HCT116 (cell line): ENCODE data around the gene ATG5. TPM values are rescaled to one million over a fixed set of nuclear protein-coding genes. Genes with fewer than 3 reads are reported as not detected.

ENCODE experiments used
- ATAC-seq: fragments of 200-7000 bp; cut with Tn5 transposase; 2 replicates; pipeline ENCODE4 v1.9.1; 2020; ENCODE audit warnings: mild to moderate bottlenecking, moderate library complexity
- BruUV-seq: library from RNA; stranded (reverse); fragments of 400-500 nt; replicated peaks from 2 replicates; lab custom pipeline; 2021; lab: Mats Ljungman, UMichigan
- CTCF ChIA-PET: fragments of 300-600 bp; sonication (Branson Sonifier 250); formaldehyde crosslinking; loops from one replicate; lab custom pipeline; 2021; ENCODE audit warnings: antibody characterized with exemption; lab: Charles Lee
- POLR2A ChIA-PET: fragments of 300-600, 350-600 bp; sonication (Branson Sonifier 250); formaldehyde crosslinking; loops from one replicate; lab custom pipeline; 2021; ENCODE audit warnings: antibody characterized with exemption; lab: Charles Lee
- RAD21 ChIA-PET, 2 experiments: fragments of 300-600 bp; sonication (Branson Sonifier 250); formaldehyde crosslinking; loops; one replicate each; lab custom pipeline; 2023; ENCODE audit warnings: low total read pairs in 2 of 2; ENCODE audit not compliant: uncharacterized antibody in 2 of 2, unreplicated experiment in 2 of 2, low non-redundant PET in 1 of 2; lab: Charles Lee
- DNase-seq: peaks from one replicate; pipeline ENCODE4 v3.0.0-alpha.2; 2010; ENCODE audit warnings: low read depth, low spot score
- H2AFZ ChIP-seq: fragments of 200-600 bp; shearing (Covaris generic), sonication (generic); 2 replicates; pipeline ENCODE4 v1.6.1; 2017; ENCODE audit warnings: low read depth, mixed run types, mixed read lengths, antibody characterized with exemption, low read length; ENCODE audit not compliant: poor library complexity, severe bottlenecking
- H3K27ac ChIP-seq: 2 replicates; pipeline ENCODE4 v1.5.1; 2012; ENCODE audit warnings: low read depth, low read length
- H3K27me3 ChIP-seq: fragments of 200-600 bp; sonication (generic); 2 replicates; pipeline ENCODE4 v1.6.1; 2016; ENCODE audit warnings: mixed run types, low read length, mixed read lengths; ENCODE audit not compliant: insufficient read depth
- H3K36me3 ChIP-seq, 2 experiments: fragments of 200-500 bp in 1 of 2; fragments of 200-600 bp in 1 of 2; sonication (Bioruptor generic) in 1 of 2; sonication (generic) in 1 of 2; 2 replicates each; pipeline versions ENCODE4 v1.5.1 to v1.6.1; 2014 to 2016; ENCODE audit warnings: low read length in 2 of 2, inconsistent platforms in 1 of 2, mixed read lengths in 1 of 2, mixed run types in 1 of 2; ENCODE audit not compliant: insufficient read depth in 2 of 2, control insufficient read depth in 1 of 2
- H3K4me1 ChIP-seq, 2 experiments: fragments of 200-600 bp in 1 of 2; sonication (generic) in 1 of 2; 2 replicates each; pipeline versions ENCODE4 v1.5.1 to v1.6.1; 2012 to 2017; ENCODE audit warnings: low read length in 2 of 2, inconsistent platforms in 1 of 2, mild to moderate bottlenecking in 1 of 2, mixed read lengths in 1 of 2, mixed run types in 1 of 2, moderate library complexity in 1 of 2; ENCODE audit not compliant: insufficient read depth in 2 of 2, control insufficient read depth in 1 of 2
- H3K4me2 ChIP-seq: fragments of 200-600 bp; sonication (generic); 2 replicates; pipeline ENCODE4 v1.6.1; 2017; ENCODE audit warnings: mixed run types, low read length, mixed read lengths
- H3K4me3 ChIP-seq, 2 experiments: fragments of 200-600 bp in 1 of 2; sonication (generic) in 1 of 2; replicated peaks in 1 of 2; 2 replicates each; pipeline ENCODE4 v1.5.1; 2011 to 2016; ENCODE audit warnings: low read length in 2 of 2, control low read depth in 1 of 2, low read depth in 1 of 2, mild to moderate bottlenecking in 1 of 2, mixed read lengths in 1 of 2, mixed run types in 1 of 2
- H3K79me2 ChIP-seq: fragments of 200-600 bp; sonication (generic); 2 replicates; pipeline ENCODE4 v1.6.1; 2017; ENCODE audit warnings: mild to moderate bottlenecking, mixed run types, low read length, moderate library complexity, mixed read lengths; ENCODE audit not compliant: insufficient read depth
- H3K9ac ChIP-seq: fragments of 200-600 bp; sonication (generic); 2 replicates; pipeline ENCODE4 v1.6.1; 2016; ENCODE audit warnings: low read length, mixed read lengths
- H3K9me2 ChIP-seq: fragments of 200-600 bp; sonication (generic), shearing (Covaris generic); 2 replicates; pipeline ENCODE4 v1.6.1; 2017; ENCODE audit warnings: mixed run types, mild to moderate bottlenecking, moderate library complexity; ENCODE audit not compliant: insufficient read depth
- H3K9me3 ChIP-seq, 2 experiments: fragments of 200-500 bp in 1 of 2; fragments of 200-600 bp in 1 of 2; sonication (Bioruptor generic) in 1 of 2; sonication (generic) in 1 of 2; 2 replicates each; pipeline ENCODE4 v1.6.1; 2014 to 2017; ENCODE audit warnings: low read length in 2 of 2, mixed read lengths in 2 of 2, inconsistent platforms in 1 of 2, low read depth in 1 of 2, mild to moderate bottlenecking in 1 of 2, mixed run types in 1 of 2, moderate library complexity in 1 of 2; ENCODE audit not compliant: control insufficient read depth in 1 of 2, insufficient read depth in 1 of 2
- H4K20me1 ChIP-seq: fragments of 200-600 bp; sonication (generic), shearing (Covaris generic); 2 replicates; pipeline ENCODE4 v1.6.1; 2017; ENCODE audit warnings: mixed run types, mild to moderate bottlenecking, moderate library complexity; ENCODE audit not compliant: insufficient read depth
- CBX3 ChIP-seq: IDR thresholded peaks from 2 replicates; pipeline ENCODE4 v1.6.1; 2012; ENCODE audit warnings: low read depth
- CEBPB ChIP-seq: IDR thresholded peaks from 2 replicates; pipeline ENCODE4 v1.6.1; 2012; ENCODE audit warnings: low read depth
- EGR1 ChIP-seq: IDR thresholded peaks from 2 replicates; pipeline ENCODE4 v1.6.1; 2012; ENCODE audit warnings: low read depth
- ELF1 ChIP-seq: IDR thresholded peaks from 2 replicates; pipeline ENCODE4 v1.6.1; 2012; ENCODE audit warnings: low read depth, borderline replicate concordance
- EZH2 ChIP-seq: fragments of 200-600 bp; sonication (generic); IDR thresholded peaks from 2 replicates; pipeline ENCODE4 v1.6.1; 2017; ENCODE audit warnings: antibody characterized with exemption, mixed run types
- EZH2phosphoT487 ChIP-seq: fragments of 200-600 bp; IDR thresholded peaks from 2 replicates; pipeline ENCODE4 v1.6.1; 2018; ENCODE audit warnings: antibody characterized with exemption, borderline replicate concordance
- FOSL1 ChIP-seq: IDR thresholded peaks from 2 replicates; pipeline ENCODE4 v1.6.1; 2012; ENCODE audit warnings: low read depth
- RAD21 ChIP-seq: IDR thresholded peaks from 2 replicates; pipeline ENCODE4 v1.6.1; 2012; ENCODE audit warnings: low read depth, mild to moderate bottlenecking
- SIN3A ChIP-seq: IDR thresholded peaks from 2 replicates; pipeline ENCODE4 v1.6.1; 2012; ENCODE audit warnings: low read depth
- SRF ChIP-seq: IDR thresholded peaks from 2 replicates; pipeline ENCODE4 v1.6.1; 2012; ENCODE audit warnings: low read depth
- YY1 ChIP-seq: IDR thresholded peaks from 2 replicates; pipeline ENCODE4 v1.6.1; 2011; ENCODE audit warnings: low read length, low read depth, moderate library complexity, mild to moderate bottlenecking; ENCODE audit not compliant: insufficient replicate concordance; ENCODE audit errors: extremely low read depth
- ZNF274 ChIP-seq: fragments of 200-500 bp; sonication (Bioruptor generic); IDR thresholded peaks from 2 replicates; pipeline ENCODE4 v1.6.1; 2014; ENCODE audit warnings: mild to moderate bottlenecking, low read depth, low read length, inconsistent platforms
- intact Hi-C: fragments of 100-400 bp; cut with micrococcal nuclease; formaldehyde crosslinking; loops from 2 replicates; pipeline ENCODE4 v1.10.0; 2022
- total RNA-seq: library from RNA; stranded (reverse); gene quantifications from one replicate; pipeline ENCODE4 v1.2.1, GENCODE V29; 2021; ENCODE audit not compliant: unreplicated experiment
- TF ChIP-seq, protein P1 (sequence below): IDR thresholded peaks from 2 replicates; pipeline ENCODE4 v1.6.1; 2011; ENCODE audit warnings: mild to moderate bottlenecking, low read length, moderate library complexity; ENCODE audit not compliant: insufficient replicate concordance; ENCODE audit errors: extremely low read depth
- TF ChIP-seq, protein P2 (sequence below): IDR thresholded peaks from 2 replicates; pipeline ENCODE4 v1.6.1; 2012; ENCODE audit warnings: low read depth
- TF ChIP-seq, protein P3 (sequence below): IDR thresholded peaks from 2 replicates; pipeline ENCODE4 v1.6.1; 2012
- TF ChIP-seq, protein P4 (sequence below): IDR thresholded peaks from 2 replicates; pipeline ENCODE4 v1.6.1; 2012

The ATG5 gene
- total RNA-seq, 1 experiment from 2014 or later = 39.6 TPM

DNA sequence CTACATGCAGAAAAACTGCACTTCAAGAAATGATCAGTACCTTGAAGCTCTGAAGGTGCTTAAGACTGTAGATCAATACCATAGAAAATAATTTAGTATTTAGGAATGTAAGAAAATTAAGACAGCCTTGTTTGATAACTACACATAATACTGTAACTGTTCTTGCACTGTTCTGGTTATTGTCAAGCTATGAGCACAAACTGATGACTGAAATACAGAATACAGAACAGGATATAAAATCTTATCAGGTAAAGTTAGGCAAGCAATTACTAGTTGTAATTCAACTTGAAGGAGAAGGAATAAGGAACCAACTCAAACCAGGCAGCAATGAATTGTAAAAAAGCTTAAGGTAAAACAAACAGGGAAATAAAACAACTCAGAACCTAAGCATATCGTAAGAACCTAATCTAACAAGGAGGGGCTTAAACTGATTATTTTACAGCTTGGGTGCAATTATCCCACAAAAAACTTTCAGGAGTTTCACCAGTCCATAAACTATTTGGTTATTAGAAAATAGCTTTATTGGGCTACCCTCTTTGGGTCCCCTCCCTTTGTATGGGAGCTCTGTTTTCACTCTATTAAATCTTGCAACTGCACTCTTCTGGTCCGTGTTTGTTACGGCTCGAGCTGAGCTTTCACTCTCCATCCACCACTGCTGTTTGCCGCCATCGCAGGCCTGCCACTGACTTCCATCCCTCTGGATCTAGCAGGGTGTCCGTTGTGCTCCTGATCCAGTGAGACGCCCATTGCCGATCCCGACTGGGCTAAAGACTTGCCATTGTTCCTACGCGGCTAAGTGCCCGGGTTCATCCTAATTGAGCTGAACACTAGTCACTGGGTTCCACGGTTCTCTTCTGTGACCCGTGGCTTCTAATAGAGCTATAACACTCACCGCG lies 97.7 kb downstream of the ATG5 start:
- ChIA-PET POLR2A (no interaction called here), RAD21 (no interaction called here), CTCF (no interaction called here)
- H3K79me2 ChIP-seq = peaks cover 20% of the 10 kb centered on the region; the same call in 1 of the 2 replicates
- no TSS peak for BruUV-seq
- H3K27me3 ChIP-seq = no peaks in the 10 kb centered on the region
- no peak overlapping the region for H3K4me2 ChIP-seq
- DNase-seq (no peak), ATAC-seq (no peak)
- H3K27ac ChIP-seq = no peak overlapping the region
- no peaks in the 10 kb centered on the region for H3K4me1 ChIP-seq
- H3K36me3 ChIP-seq = no peaks in the 10 kb centered on the region
- no peak overlapping the region for H3K4me3 ChIP-seq
- peaks cover 3% of the 10 kb centered on the region; the same call in 1 of the 2 replicates for H4K20me1 ChIP-seq
- intact Hi-C loops = no loop called here
- no peak for TF ChIP-seq ZNF274
- TF ChIP-seq EGR1 = no peak
- no peak for TF ChIP-seq ELF1
- TF ChIP-seq, protein P1, sequence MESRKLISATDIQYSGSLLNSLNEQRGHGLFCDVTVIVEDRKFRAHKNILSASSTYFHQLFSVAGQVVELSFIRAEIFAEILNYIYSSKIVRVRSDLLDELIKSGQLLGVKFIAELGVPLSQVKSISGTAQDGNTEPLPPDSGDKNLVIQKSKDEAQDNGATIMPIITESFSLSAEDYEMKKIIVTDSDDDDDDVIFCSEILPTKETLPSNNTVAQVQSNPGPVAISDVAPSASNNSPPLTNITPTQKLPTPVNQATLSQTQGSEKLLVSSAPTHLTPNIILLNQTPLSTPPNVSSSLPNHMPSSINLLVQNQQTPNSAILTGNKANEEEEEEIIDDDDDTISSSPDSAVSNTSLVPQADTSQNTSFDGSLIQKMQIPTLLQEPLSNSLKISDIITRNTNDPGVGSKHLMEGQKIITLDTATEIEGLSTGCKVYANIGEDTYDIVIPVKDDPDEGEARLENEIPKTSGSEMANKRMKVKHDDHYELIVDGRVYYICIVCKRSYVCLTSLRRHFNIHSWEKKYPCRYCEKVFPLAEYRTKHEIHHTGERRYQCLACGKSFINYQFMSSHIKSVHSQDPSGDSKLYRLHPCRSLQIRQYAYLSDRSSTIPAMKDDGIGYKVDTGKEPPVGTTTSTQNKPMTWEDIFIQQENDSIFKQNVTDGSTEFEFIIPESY = no peak
- TF ChIP-seq RAD21 = no peak
- no peak for TF ChIP-seq CEBPB
- no peak for TF ChIP-seq FOSL1
- TF ChIP-seq, protein P2, sequence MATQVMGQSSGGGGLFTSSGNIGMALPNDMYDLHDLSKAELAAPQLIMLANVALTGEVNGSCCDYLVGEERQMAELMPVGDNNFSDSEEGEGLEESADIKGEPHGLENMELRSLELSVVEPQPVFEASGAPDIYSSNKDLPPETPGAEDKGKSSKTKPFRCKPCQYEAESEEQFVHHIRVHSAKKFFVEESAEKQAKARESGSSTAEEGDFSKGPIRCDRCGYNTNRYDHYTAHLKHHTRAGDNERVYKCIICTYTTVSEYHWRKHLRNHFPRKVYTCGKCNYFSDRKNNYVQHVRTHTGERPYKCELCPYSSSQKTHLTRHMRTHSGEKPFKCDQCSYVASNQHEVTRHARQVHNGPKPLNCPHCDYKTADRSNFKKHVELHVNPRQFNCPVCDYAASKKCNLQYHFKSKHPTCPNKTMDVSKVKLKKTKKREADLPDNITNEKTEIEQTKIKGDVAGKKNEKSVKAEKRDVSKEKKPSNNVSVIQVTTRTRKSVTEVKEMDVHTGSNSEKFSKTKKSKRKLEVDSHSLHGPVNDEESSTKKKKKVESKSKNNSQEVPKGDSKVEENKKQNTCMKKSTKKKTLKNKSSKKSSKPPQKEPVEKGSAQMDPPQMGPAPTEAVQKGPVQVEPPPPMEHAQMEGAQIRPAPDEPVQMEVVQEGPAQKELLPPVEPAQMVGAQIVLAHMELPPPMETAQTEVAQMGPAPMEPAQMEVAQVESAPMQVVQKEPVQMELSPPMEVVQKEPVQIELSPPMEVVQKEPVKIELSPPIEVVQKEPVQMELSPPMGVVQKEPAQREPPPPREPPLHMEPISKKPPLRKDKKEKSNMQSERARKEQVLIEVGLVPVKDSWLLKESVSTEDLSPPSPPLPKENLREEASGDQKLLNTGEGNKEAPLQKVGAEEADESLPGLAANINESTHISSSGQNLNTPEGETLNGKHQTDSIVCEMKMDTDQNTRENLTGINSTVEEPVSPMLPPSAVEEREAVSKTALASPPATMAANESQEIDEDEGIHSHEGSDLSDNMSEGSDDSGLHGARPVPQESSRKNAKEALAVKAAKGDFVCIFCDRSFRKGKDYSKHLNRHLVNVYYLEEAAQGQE = no peak
- no peak for TF ChIP-seq EZH2phosphoT487
- TF ChIP-seq EZH2 = no peak
- TF ChIP-seq, protein P3, sequence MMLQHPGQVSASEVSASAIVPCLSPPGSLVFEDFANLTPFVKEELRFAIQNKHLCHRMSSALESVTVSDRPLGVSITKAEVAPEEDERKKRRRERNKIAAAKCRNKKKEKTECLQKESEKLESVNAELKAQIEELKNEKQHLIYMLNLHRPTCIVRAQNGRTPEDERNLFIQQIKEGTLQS = no peak
- TF ChIP-seq CBX3 = no peak
- TF ChIP-seq YY1 = no peak
- no peak for TF ChIP-seq SIN3A
- TF ChIP-seq, protein P4, sequence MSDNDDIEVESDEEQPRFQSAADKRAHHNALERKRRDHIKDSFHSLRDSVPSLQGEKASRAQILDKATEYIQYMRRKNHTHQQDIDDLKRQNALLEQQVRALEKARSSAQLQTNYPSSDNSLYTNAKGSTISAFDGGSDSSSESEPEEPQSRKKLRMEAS = no peak
- TF ChIP-seq SRF = no peak
- TF ChIP-seq, all 23 proteins: peak for 0
- no peaks in the 10 kb centered on the region for H3K9me2 ChIP-seq
- H3K9ac ChIP-seq = no peak overlapping the region
- no peak overlapping the region for H2AFZ ChIP-seq
- no peaks in the 10 kb centered on the region for H3K9me3 ChIP-seq
